Measurements from ENCODE around the gene MYL4.

GRCh38 chr17:47229535-47230443, 20.6 kb downstream of the MYL4 start:
- peak; percentile 100 for TF ChIP-seq CTCF (conservative IDR thresholded peaks at IDR 0.05; ENCODE audit: low read depth, low read length)
- no peak for TF ChIP-seq EZH2 (IDR thresholded peaks at IDR 0.05; ENCODE audit: low read length, unreplicated experiment)
- no peak for TF ChIP-seq EZH2phosphoT487 (IDR thresholded peaks at IDR 0.05; ENCODE audit: borderline replicate concordance, low read length)

All from PC-3 (cell line).